ENCODE results near the gene PTPN3. TPM values are rescaled to one million over a fixed set of nuclear protein-coding genes. Genes with fewer than 3 reads are reported as not detected.
"Not testable (repeated sequence)": the region's sequence is repeated elsewhere in the genome, so short reads cannot be mapped to it uniquely, and the experiment has no call there.

Gene PTPN3
- total RNA-seq, 4 donors from 2014 or later: 11.8 to 21.6 (median 14.1) TPM

DNA sequence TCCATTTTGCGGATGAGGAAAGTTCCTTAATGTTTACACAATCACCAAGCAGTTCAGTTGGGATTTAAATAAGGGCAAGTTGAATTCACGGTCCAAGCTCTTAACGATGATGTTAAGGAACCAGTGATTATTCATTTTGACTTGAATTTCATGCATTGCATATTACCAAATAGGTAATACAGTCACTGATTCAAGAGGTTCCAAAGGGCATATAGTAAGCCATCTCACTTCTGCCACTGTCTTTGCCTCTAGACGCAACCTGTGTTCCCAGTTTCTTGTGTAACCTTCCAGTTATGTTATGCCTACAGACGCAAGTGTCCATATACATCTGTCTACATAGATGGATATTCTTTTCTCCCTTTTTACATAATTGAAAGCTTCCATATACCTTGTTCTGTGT lies 137.3 kb downstream of the PTPN3 start:
- peaks cover 0 to 38% (median 0%) of the 10 kb centered on the region in 4 donors for H3K27me3 ChIP-seq
- no peak overlapping the region for H3K27ac ChIP-seq
- peaks cover 0 to 5% (median 0%) of the 10 kb centered on the region in 3 donors for H3K4me1 ChIP-seq
- no peak for DNase-seq
- intact Hi-C loops (cut with DNase I): no loop called here
- H3K36me3 ChIP-seq: no peaks in the 10 kb centered on the region
- no peak overlapping the region for H3K4me3 ChIP-seq
- H3K9me3 ChIP-seq: no peaks in the 10 kb centered on the region
- 69 to 73% methylated on average over 5 of the region's 5 CpGs for WGBS, 2 donors
- TF ChIP-seq, protein P1, sequence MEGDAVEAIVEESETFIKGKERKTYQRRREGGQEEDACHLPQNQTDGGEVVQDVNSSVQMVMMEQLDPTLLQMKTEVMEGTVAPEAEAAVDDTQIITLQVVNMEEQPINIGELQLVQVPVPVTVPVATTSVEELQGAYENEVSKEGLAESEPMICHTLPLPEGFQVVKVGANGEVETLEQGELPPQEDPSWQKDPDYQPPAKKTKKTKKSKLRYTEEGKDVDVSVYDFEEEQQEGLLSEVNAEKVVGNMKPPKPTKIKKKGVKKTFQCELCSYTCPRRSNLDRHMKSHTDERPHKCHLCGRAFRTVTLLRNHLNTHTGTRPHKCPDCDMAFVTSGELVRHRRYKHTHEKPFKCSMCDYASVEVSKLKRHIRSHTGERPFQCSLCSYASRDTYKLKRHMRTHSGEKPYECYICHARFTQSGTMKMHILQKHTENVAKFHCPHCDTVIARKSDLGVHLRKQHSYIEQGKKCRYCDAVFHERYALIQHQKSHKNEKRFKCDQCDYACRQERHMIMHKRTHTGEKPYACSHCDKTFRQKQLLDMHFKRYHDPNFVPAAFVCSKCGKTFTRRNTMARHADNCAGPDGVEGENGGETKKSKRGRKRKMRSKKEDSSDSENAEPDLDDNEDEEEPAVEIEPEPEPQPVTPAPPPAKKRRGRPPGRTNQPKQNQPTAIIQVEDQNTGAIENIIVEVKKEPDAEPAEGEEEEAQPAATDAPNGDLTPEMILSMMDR (IDR thresholded peaks at IDR 0.05): no peak
- no peak for TF ChIP-seq POLR2A (IDR thresholded peaks at IDR 0.05)

DNA sequence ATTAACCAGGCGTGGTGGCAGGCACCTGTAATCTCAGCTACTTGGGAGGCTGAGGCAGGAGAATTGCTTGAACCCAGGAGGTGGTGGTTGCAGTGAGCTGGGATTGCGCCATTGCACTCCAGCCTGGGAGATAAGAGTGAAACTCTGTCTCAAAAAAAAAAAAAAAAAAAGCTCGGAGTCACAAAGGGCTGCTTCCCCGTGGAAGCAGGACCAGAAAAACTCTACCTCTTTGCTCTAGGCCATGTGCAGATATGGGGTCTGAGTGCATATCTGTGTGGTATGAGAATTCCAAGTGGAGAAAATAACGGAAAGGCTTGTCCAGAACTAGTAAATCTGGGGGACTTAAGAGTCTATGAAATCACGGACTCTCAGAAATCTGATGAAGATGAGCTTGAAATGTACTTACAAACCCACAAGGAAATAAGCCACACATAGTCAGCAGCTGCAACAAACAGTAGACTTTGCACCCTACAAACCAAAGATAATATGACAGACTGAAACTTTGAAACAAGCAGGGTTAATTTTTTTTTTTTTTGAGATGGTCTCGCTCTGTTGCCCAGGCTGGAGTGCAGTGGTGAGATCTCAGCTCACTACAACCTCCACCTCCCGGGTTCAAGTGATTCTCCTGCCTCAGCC lies 139.0 kb downstream of the PTPN3 start:
- DNase-seq; intact Hi-C loops (cut with DNase I); H3K4me3 ChIP-seq; H3K4me1 ChIP-seq; H3K27ac ChIP-seq; H3K9me3 ChIP-seq; H3K36me3 ChIP-seq: not testable (repeated sequence)
- peaks cover 0 to 46% (median 0%) of the 10 kb centered on the region in 4 donors for H3K27me3 ChIP-seq
- WGBS, 2 donors: 81 to 89% methylated on average over 8 of the region's 8 CpGs

DNA sequence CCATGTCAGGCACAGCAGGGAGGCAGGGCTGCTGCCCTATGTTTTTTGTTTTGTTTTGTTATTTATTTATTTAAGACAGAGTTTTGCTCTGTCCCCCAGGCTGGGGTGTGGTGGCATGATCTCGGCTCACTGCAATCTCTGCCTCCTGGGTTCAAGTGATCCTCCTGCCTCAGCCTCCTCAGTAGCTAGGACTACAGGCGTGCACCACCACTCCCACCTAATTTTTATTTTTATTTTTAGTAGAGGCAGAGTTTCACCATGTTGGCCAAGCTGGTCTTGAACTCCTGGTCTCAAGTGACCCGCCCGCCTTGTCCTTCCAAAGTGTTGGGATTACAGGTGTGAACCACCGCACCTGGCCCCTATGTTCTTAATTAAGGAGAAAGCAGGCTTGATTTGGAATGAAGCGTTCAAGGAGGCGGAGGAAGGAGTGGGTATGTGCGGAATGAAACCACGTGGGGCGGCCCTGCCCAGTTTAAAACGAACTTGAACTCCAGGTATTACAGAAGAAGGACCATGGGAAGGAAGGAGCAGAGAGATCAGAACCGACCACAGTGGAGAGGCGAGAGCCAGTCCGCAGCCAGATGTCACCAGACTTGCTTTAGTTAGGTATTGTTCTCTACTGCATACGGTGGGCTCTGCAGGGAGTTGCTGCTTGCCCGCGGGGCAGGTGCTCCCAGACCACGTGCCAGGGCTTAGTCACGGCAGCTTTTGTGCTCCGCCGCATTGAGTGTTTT lies 142.4 kb downstream of the PTPN3 start:
- TF ChIP-seq, protein P1 (IDR thresholded peaks at IDR 0.05): no peak
- no peak for TF ChIP-seq POLR2A (IDR thresholded peaks at IDR 0.05)

DNA sequence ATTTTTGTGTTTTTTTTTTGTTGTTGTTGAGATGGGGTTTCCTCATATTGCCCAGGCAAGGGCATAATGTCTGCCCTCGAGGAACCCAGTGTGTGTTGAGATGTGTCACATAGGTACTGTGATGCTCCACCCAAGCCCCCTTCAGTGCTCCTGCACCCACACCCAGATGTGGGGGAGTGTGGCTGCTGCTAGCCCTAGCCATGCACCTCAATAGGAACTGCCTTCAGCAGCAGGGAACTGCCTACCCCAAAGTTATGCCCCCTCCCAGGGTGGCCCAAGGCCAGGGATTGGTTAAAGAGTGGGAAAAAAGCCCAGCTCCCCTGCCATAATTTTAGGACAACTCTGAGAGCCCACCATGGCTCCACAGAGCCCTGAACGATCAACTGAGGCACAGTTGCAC lies 143.9 kb downstream of the PTPN3 start:
- WGBS, 2 donors: 55 to 63% methylated on average over 2 of the region's 2 CpGs
- Histone ChIP-seq H3K9me3 (no peaks in the 10 kb centered on the region), H3K27ac (no peak overlapping the region), H3K4me3 (no peak overlapping the region), H3K27me3 (peaks cover 0 to 32% (median 0%) of the 10 kb centered on the region in 4 donors), H3K36me3 (no peaks in the 10 kb centered on the region), H3K4me1 (peaks cover 0 to 5% (median 0%) of the 10 kb centered on the region in 3 donors)
- TF ChIP-seq, protein P1 (IDR thresholded peaks at IDR 0.05): no peak
- TF ChIP-seq POLR2A (IDR thresholded peaks at IDR 0.05): no peak
- intact Hi-C loops (cut with DNase I): no loop called here
- DNase-seq: no peak

More for the DNA sequence above, 142.4 kb downstream of the PTPN3 start:
- no peak overlapping the region for H3K27ac ChIP-seq
- peaks cover 0 to 37% (median 0%) of the 10 kb centered on the region in 4 donors for H3K27me3 ChIP-seq
- no peaks in the 10 kb centered on the region for H3K36me3 ChIP-seq
- whole genome bisulfite sequencing, 2 donors: 56 to 69% methylated on average over 14 to 21 of the region's 21 CpGs
- no peak for DNase-seq
- H3K4me1 ChIP-seq: peaks cover 0 to 5% (median 0%) of the 10 kb centered on the region in 3 donors
- no peak overlapping the region for H3K4me3 ChIP-seq
- no peaks in the 10 kb centered on the region for H3K9me3 ChIP-seq
- intact Hi-C loops (cut with DNase I): no loop called here

DNA sequence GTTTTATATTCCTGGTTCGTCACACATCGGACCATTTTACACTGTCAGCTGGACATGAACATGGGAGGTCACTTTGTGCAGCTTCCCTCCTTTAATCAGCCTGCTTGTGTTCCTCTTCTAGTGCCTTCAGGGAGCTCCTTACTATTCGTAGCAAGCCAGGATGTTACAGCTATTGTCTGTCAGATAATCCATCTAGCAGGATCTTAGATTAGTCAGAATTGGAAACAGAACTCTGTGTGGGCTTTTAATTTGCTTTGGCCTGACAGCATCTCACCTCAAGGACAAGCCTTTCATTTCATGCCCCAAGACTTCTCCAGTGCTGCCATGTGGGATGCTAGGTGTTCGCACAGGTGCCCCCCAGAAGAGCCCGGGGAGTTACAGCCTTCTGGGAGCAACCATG lies 147.1 kb downstream of the PTPN3 start:
- H3K36me3 ChIP-seq: no peaks in the 10 kb centered on the region
- no peak for DNase-seq
- H3K9me3 ChIP-seq: no peaks in the 10 kb centered on the region
- H3K27me3 ChIP-seq: peaks cover 0 to 19% (median 0%) of the 10 kb centered on the region in 4 donors
- no peak for TF ChIP-seq POLR2A (IDR thresholded peaks at IDR 0.05)
- TF ChIP-seq, protein P1 (IDR thresholded peaks at IDR 0.05): no peak
- peaks cover 0 to 5% (median 0%) of the 10 kb centered on the region in 3 donors for H3K4me1 ChIP-seq
- intact Hi-C loops (cut with DNase I): no loop called here
- H3K4me3 ChIP-seq: no peak overlapping the region
- 73 to 77% methylated on average over 5 of the region's 5 CpGs for whole genome bisulfite sequencing, 2 donors
- no peak overlapping the region for H3K27ac ChIP-seq

Data from esophagus squamous epithelium (tissue), 5 donors.